Endothelial cell of umbilical vein (primary cell): ENCODE measurements around the gene CENPN. TPM values are rescaled to one million over a fixed set of nuclear protein-coding genes. Genes with fewer than 3 reads are reported as not detected.

Experiments used
- BruUV-seq: library from RNA; stranded (reverse); fragments of 400-500 nt; replicated peaks from 2 replicates; lab custom pipeline; 2021; lab: Mats Ljungman, UMichigan
- CTCF ChIA-PET: fragments of 300-600, 350-600 bp; sonication (Branson Sonifier 250); formaldehyde crosslinking; loops from one replicate; lab custom pipeline; 2021; ENCODE audit warnings: antibody characterized with exemption, inconsistent platforms; lab: Charles Lee
- POLR2A ChIA-PET: fragments of 300-600, 350-600 bp; sonication (Branson Sonifier 250); formaldehyde crosslinking; loops from one replicate; lab custom pipeline; 2021; ENCODE audit warnings: antibody characterized with exemption, inconsistent platforms; lab: Charles Lee
- DNase-seq: peaks from one replicate; pipeline ENCODE4 v3.0.0-alpha.2; 2011; ENCODE audit warnings: low read depth, low spot score
- FAIRE-seq: peaks from 2 replicates; lab custom pipeline; 2011; peaks lifted over from hg19 to GRCh38; lab: Jason Lieb, UNC
- H2AFZ ChIP-seq: 2 replicates; pipeline ENCODE4 v1.6.0; 2012; ENCODE audit warnings: low read depth, low read length, control low read depth, inconsistent platforms
- H3K27ac ChIP-seq: 2 replicates; pipeline ENCODE4 v1.5.1; 2011; ENCODE audit warnings: low read depth, mild to moderate bottlenecking, control low read depth, low read length, moderate library complexity; ENCODE audit not compliant: insufficient read depth
- H3K27me3 ChIP-seq, 2 experiments: 2 replicates each; pipeline versions ENCODE4 v1.6.0 to v1.6.1; 2011; ENCODE audit warnings: low read length in 2 of 2, mixed read lengths in 1 of 2; ENCODE audit not compliant: control insufficient read depth in 2 of 2, insufficient read depth in 2 of 2
- H3K36me3 ChIP-seq, 2 experiments: 2 replicates in 1 of 2; 3 replicates in 1 of 2; pipeline ENCODE4 v1.5.1; 2011; ENCODE audit warnings: low read length in 2 of 2, mild to moderate bottlenecking in 1 of 2, moderate library complexity in 1 of 2; ENCODE audit not compliant: control insufficient read depth in 2 of 2, insufficient read depth in 2 of 2; ENCODE audit errors: extremely low read depth in 1 of 2
- H3K4me1 ChIP-seq: 3 replicates; pipeline ENCODE4 v1.5.1; 2011; ENCODE audit warnings: mild to moderate bottlenecking, low read length; ENCODE audit not compliant: control insufficient read depth, insufficient read depth; ENCODE audit errors: extremely low read depth
- H3K4me2 ChIP-seq: 2 replicates; pipeline ENCODE4 v1.6.1; 2011; ENCODE audit warnings: low read length, control low read depth, mixed read lengths; ENCODE audit not compliant: insufficient read depth
- H3K4me3 ChIP-seq, 3 experiments: fragments of 200-600 bp in 1 of 3; sonication (generic), shearing (Covaris generic) in 1 of 3; replicated peaks in 1 of 3; 2 replicates each; pipeline ENCODE4 v1.5.1; 2011 to 2016; ENCODE audit warnings: control low read depth in 3 of 3, low read length in 3 of 3, mild to moderate bottlenecking in 2 of 3, inconsistent platforms in 1 of 3, low read depth in 1 of 3, moderate library complexity in 1 of 3; ENCODE audit not compliant: insufficient read depth in 1 of 3
- H3K79me2 ChIP-seq: 2 replicates; pipeline ENCODE4 v1.6.0; 2012; ENCODE audit warnings: low read length, inconsistent platforms; ENCODE audit not compliant: control insufficient read depth, insufficient read depth
- H3K9ac ChIP-seq: replicated peaks from 2 replicates; pipeline ENCODE3; 2011; ENCODE audit warnings: low read length, control low read depth; ENCODE audit not compliant: insufficient read depth; ENCODE audit errors: extremely low read depth
- H3K9me1 ChIP-seq: replicated peaks from 3 replicates; pipeline ENCODE4 v1.6.0; 2011; ENCODE audit warnings: mild to moderate bottlenecking, low read length; ENCODE audit not compliant: control insufficient read depth, insufficient read depth; ENCODE audit errors: extremely low read depth
- H3K9me3 ChIP-seq: replicated peaks from 2 replicates; pipeline ENCODE4 v1.5.1; 2012; ENCODE audit warnings: low read length, inconsistent platforms; ENCODE audit not compliant: control insufficient read depth, insufficient read depth
- H4K20me1 ChIP-seq: replicated peaks from 2 replicates; pipeline ENCODE3; 2011; ENCODE audit warnings: mild to moderate bottlenecking, low read length; ENCODE audit not compliant: control insufficient read depth, insufficient read depth; ENCODE audit errors: extremely low read depth
- EZH2 ChIP-seq: IDR thresholded peaks from 2 replicates; pipeline ENCODE4 v1.6.1; 2012; ENCODE audit warnings: borderline replicate concordance, low read depth, mild to moderate bottlenecking, moderate library complexity, low read length, inconsistent platforms; ENCODE audit not compliant: severe bottlenecking
- FOS ChIP-seq: IDR thresholded peaks from 2 replicates; pipeline ENCODE4 v1.6.1; 2011; ENCODE audit warnings: mild to moderate bottlenecking, low read length, moderate library complexity, borderline replicate concordance; ENCODE audit not compliant: insufficient read depth
- GATA2 ChIP-seq: IDR thresholded peaks from 2 replicates; pipeline ENCODE4 v1.7.0; 2011; ENCODE audit warnings: low read depth, mild to moderate bottlenecking, moderate library complexity, mixed read lengths, low read length; ENCODE audit not compliant: insufficient read length, insufficient read depth
- MYC ChIP-seq: IDR thresholded peaks from one replicate; pipeline ENCODE4 v1.6.1; 2011; ENCODE audit warnings: mild to moderate bottlenecking, low read depth, low read length
- POLR2A ChIP-seq: IDR thresholded peaks from 2 replicates; pipeline ENCODE4 v1.6.1; 2012; ENCODE audit warnings: low read depth, mild to moderate bottlenecking, control low read depth, low read length
- POLR2AphosphoS5 ChIP-seq: IDR thresholded peaks from 2 replicates; pipeline ENCODE4 v1.6.1; 2012; ENCODE audit warnings: low read depth, mild to moderate bottlenecking, control low read depth, low read length, moderate library complexity; ENCODE audit not compliant: insufficient read depth
- dilution Hi-C: fragments of 300-500 bp; cut with MboI; formaldehyde crosslinking; loops from one replicate; pipeline ENCODE4 v1.15.0; 2019; ENCODE audit warnings: low sequenced_read_pairs; ENCODE audit not compliant: extremely low pct_ligation_motif_present
- intact Hi-C: fragments of 100-400 bp; cut with micrococcal nuclease; formaldehyde crosslinking; loops from one replicate; pipeline ENCODE4 v1.10.0; 2022
- polyA plus RNA-seq, 4 experiments: library from polyadenylated mRNA; depleted of rRNA in 3 of 4; stranded (reverse) in 3 of 4; unstranded in 1 of 4; fragments of >200 nt; gene quantifications; 2 replicates each; pipeline versions ENCODE4 v1.2.1 to v1.2.3, GENCODE V29; 2011 to 2012; ENCODE audit warnings: missing spikeins in 1 of 4
- total RNA-seq: library from RNA; stranded (reverse); gene quantifications from 2 replicates; pipeline ENCODE4 v1.2.3, GENCODE V29; 2021
- TF ChIP-seq, protein P1 (sequence below): IDR thresholded peaks from 2 replicates; pipeline ENCODE4 v1.6.1; 2011; ENCODE audit not compliant: insufficient read depth, insufficient read length
- TF ChIP-seq, protein P2 (sequence below), 2 donors: IDR thresholded peaks; 1 replicate in 1 of 2; 2 replicates in 1 of 2; pipeline ENCODE4 v1.5.1; 2011; ENCODE audit warnings: low read length in 2 of 2, mild to moderate bottlenecking in 2 of 2, moderate library complexity in 2 of 2, control low read depth in 1 of 2, inconsistent platforms in 1 of 2, low read depth in 1 of 2; ENCODE audit not compliant: insufficient read depth in 1 of 2; ENCODE audit errors: extremely low read depth in 1 of 2

Gene CENPN
- total and polyA plus RNA-seq, 2 donors (not counting 3 experiments of a cell fraction or from before 2014, with no cell fraction given), result 17.6 to 52.4 TPM

DNA sequence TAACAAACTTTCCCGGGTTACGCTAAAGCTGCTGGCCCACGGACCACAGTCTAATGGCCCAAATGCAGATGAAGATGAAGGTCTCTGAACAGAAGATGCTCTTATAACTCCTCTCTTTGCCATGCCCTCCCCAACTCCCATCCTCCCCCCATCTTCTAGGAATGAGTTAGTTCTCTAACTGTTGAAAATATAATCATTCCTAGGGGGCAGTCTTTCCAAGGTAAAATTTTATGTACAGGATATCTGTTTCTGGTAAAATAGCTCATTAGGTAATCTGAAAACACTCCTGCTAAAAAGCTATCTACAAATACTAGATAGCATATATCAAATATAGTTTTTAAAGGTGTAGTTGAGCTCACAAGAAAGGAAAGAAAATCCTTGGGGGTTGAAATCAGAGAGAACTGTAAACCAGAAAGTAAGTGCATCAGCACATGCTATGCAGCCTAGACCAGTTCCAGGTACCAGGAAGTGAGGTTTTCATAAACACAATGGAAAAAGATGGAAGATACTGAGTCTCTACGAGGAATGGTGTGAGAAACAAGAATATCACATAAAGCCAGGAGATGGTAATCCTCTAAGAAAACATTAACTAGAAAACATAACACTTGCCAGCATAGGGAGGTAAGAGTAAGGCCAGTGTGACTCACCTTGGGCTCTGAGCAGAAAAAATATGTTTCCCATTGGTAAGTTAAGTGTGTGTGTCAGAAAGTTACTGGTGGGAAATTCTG is 38.5 kb upstream of the CENPN start:
- Histone ChIP-seq H3K4me1 (no peaks in the 10 kb centered on the region), H4K20me1 (no peaks in the 10 kb centered on the region), H3K4me3 (no peak overlapping the region), H3K4me2 (no peak overlapping the region), H3K79me2 (no peaks in the 10 kb centered on the region), H3K9me1 (peaks cover 2% of the 10 kb centered on the region), H3K36me3 (peaks cover 0 to 2% of the 10 kb centered on the region in 2 experiments), H3K9ac (no peak overlapping the region), H2AFZ (no peak overlapping the region), H3K27me3 (no peaks in the 10 kb centered on the region), H3K27ac (peak overlapping the region; percentile 11), H3K9me3 (no peaks in the 10 kb centered on the region)
- intact Hi-C loops (no loop called here), dilution Hi-C loops (no loop called here)
- FAIRE-seq (no peak), DNase-seq (peak; percentile 49)
- POLR2A ChIA-PET, result no interaction called here
- no TSS peak for BruUV-seq
- CTCF ChIA-PET, result interaction anchor here (1.6 to 1.8 kb wide), 2 partner anchors 19 to 36 kb away, joined by 4 to 5 read pairs; no protein-coding TSS in a partner anchor
- TF ChIP-seq GATA2 (no peak), MYC (no peak), FOS (no peak), POLR2A (no peak), EZH2 (no peak), POLR2AphosphoS5 (no peak)
- TF ChIP-seq, protein P1, sequence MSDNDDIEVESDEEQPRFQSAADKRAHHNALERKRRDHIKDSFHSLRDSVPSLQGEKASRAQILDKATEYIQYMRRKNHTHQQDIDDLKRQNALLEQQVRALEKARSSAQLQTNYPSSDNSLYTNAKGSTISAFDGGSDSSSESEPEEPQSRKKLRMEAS, result no peak
- TF ChIP-seq, protein P2, sequence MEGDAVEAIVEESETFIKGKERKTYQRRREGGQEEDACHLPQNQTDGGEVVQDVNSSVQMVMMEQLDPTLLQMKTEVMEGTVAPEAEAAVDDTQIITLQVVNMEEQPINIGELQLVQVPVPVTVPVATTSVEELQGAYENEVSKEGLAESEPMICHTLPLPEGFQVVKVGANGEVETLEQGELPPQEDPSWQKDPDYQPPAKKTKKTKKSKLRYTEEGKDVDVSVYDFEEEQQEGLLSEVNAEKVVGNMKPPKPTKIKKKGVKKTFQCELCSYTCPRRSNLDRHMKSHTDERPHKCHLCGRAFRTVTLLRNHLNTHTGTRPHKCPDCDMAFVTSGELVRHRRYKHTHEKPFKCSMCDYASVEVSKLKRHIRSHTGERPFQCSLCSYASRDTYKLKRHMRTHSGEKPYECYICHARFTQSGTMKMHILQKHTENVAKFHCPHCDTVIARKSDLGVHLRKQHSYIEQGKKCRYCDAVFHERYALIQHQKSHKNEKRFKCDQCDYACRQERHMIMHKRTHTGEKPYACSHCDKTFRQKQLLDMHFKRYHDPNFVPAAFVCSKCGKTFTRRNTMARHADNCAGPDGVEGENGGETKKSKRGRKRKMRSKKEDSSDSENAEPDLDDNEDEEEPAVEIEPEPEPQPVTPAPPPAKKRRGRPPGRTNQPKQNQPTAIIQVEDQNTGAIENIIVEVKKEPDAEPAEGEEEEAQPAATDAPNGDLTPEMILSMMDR (IDR thresholded peaks at IDR 0.05; ENCODE audit: extremely low read depth in 1 of 2, insufficient read depth in 1 of 2, low read depth in 1 of 2, low read length in 2 of 2), result no peak
